Karpas-422 (cell line): Measurements from ENCODE around the gene IQSEC1. TPM values are rescaled to one million over a fixed set of nuclear protein-coding genes. Genes with fewer than 3 reads are reported as not detected.

Experiments
- DNase-seq: peaks from one replicate; pipeline ENCODE4 v3.0.0-alpha.2; 2015
- H2AFZ ChIP-seq: fragments of 200-600 bp; sonication (generic); 2 replicates; pipeline ENCODE4 v1.6.1; 2014; ENCODE audit warnings: antibody characterized with exemption, low read length, mixed read lengths
- H3K27ac ChIP-seq: fragments of 200-600 bp; sonication (generic); 2 replicates; pipeline ENCODE4 v1.5.1; 2014; ENCODE audit warnings: mild to moderate bottlenecking, low read length, moderate library complexity
- H3K27me3 ChIP-seq: fragments of 200-600 bp; sonication (generic); 2 replicates; pipeline ENCODE4 v1.6.1; 2014; ENCODE audit warnings: low read length, mixed read lengths
- H3K36me3 ChIP-seq: fragments of 200-600 bp; sonication (generic); 2 replicates; pipeline ENCODE4 v1.6.1; 2014; ENCODE audit warnings: low read length, mixed read lengths; ENCODE audit not compliant: insufficient read depth
- H3K4me1 ChIP-seq: fragments of 200-600 bp; sonication (generic); 2 replicates; pipeline ENCODE4 v1.6.1; 2014; ENCODE audit warnings: mild to moderate bottlenecking, low read length, mixed read lengths
- H3K4me2 ChIP-seq: fragments of 200-600 bp; sonication (generic); 2 replicates; pipeline ENCODE4 v1.6.1; 2014; ENCODE audit warnings: low read length, low read depth, mild to moderate bottlenecking; ENCODE audit not compliant: poor library complexity, severe bottlenecking
- H3K4me3 ChIP-seq: fragments of 200-600 bp; sonication (generic); 2 replicates; pipeline ENCODE4 v1.5.1; 2014; ENCODE audit warnings: mild to moderate bottlenecking, antibody characterized with exemption, low read length, mixed read lengths
- H3K79me2 ChIP-seq: fragments of 200-600 bp; sonication (generic); 2 replicates; pipeline ENCODE4 v1.6.1; 2014; ENCODE audit warnings: mild to moderate bottlenecking, low read length, mixed read lengths
- H3K9ac ChIP-seq: fragments of 200-600 bp; sonication (generic); 2 replicates; pipeline ENCODE4 v1.6.0; 2014; ENCODE audit warnings: low read length
- H3K9me2 ChIP-seq: fragments of 200-600 bp; sonication (generic), shearing (Covaris generic); replicated peaks from 2 replicates; pipeline ENCODE4 v1.6.0; 2014; ENCODE audit warnings: mild to moderate bottlenecking, low read length, moderate library complexity; ENCODE audit not compliant: insufficient read depth
- H3K9me3 ChIP-seq: fragments of 300-700, 200-600 bp; sonication (generic); 2 replicates; pipeline ENCODE4 v1.6.1; 2014; ENCODE audit warnings: low read length, mixed read lengths
- H4K20me1 ChIP-seq: fragments of 200-600 bp; sonication (generic); 2 replicates; pipeline ENCODE4 v1.6.1; 2014; ENCODE audit warnings: mild to moderate bottlenecking, antibody characterized with exemption, low read length, low read depth; ENCODE audit not compliant: insufficient read depth
- total RNA-seq: library from RNA; depleted of rRNA; stranded (reverse); fragments of >200 nt; shearing (Covaris generic); gene quantifications from 2 replicates; pipeline ENCODE4 v1.2.3, GENCODE V29; 2014; ENCODE audit warnings: low replicate concordance

Gene IQSEC1
- total RNA-seq, 1 experiment from 2014 or later = 4.7 TPM

GRCh38 chr3:12970684-12971083, 102.5 kb downstream of the IQSEC1 start:
- Histone ChIP-seq H3K27me3 (no peaks in the 10 kb centered on the region), H3K4me3 (no peak overlapping the region), H3K4me1 (no peaks in the 10 kb centered on the region), H3K27ac (no peak overlapping the region), H3K79me2 (no peaks in the 10 kb centered on the region), H3K9ac (no peak overlapping the region), H4K20me1 (peaks cover 45% of the 10 kb centered on the region; the same call in 1 of the 2 replicates), H3K36me3 (no peaks in the 10 kb centered on the region), H2AFZ (no peak overlapping the region), H3K9me2 (no peaks in the 10 kb centered on the region), H3K9me3 (no peaks in the 10 kb centered on the region), H3K4me2 (no peak overlapping the region)
- no peak for DNase-seq

DNA sequence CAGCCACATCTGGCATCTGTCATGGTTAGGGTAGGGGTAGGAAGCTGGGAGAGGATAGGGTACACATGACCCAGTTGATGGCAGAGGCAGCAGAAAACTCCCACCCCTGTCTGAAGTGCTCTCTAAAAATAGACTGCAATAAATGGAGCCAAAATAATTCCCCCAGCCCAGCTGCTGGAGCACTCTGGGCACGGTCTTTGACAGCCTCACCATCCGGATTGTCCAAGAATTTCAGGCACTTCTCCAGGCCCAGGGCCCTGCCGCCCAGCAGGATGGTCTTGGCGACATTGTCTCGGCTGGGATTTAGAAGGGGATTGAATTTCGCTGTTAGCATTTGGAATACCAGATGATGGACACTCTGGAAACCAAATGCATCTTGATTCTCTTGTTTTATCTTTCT, 103.7 kb downstream of the IQSEC1 start:
- H3K4me1 ChIP-seq = no peaks in the 10 kb centered on the region
- no peak overlapping the region for H3K9ac ChIP-seq
- H3K4me3 ChIP-seq = no peak overlapping the region
- no peaks in the 10 kb centered on the region for H3K79me2 ChIP-seq
- H3K27ac ChIP-seq = no peak overlapping the region
- H2AFZ ChIP-seq = no peak overlapping the region
- H3K4me2 ChIP-seq = no peak overlapping the region
- no peaks in the 10 kb centered on the region for H3K9me2 ChIP-seq
- no peaks in the 10 kb centered on the region for H3K36me3 ChIP-seq
- H3K27me3 ChIP-seq = no peaks in the 10 kb centered on the region
- DNase-seq = no peak
- H3K9me3 ChIP-seq = no peaks in the 10 kb centered on the region
- peaks cover 46% of the 10 kb centered on the region; the same call in 1 of the 2 replicates for H4K20me1 ChIP-seq

- H3K79me2 ChIP-seq = no peaks in the 10 kb centered on the region
- no peaks in the 10 kb centered on the region for H3K27me3 ChIP-seq
- H3K36me3 ChIP-seq = no peaks in the 10 kb centered on the region
- peaks cover 42% of the 10 kb centered on the region; the same call in 1 of the 2 replicates for H4K20me1 ChIP-seq
- no peak overlapping the region for H2AFZ ChIP-seq
- H3K9me2 ChIP-seq = no peaks in the 10 kb centered on the region
- H3K9ac ChIP-seq = no peak overlapping the region
- no peak for DNase-seq
- H3K27ac ChIP-seq = no peak overlapping the region
- no peaks in the 10 kb centered on the region for H3K4me1 ChIP-seq
- no peak overlapping the region for H3K4me2 ChIP-seq
- no peaks in the 10 kb centered on the region for H3K9me3 ChIP-seq
- no peak overlapping the region for H3K4me3 ChIP-seq
Measured at GRCh38 chr3:12968541-12968940, 104.7 kb downstream of the IQSEC1 start.

DNA sequence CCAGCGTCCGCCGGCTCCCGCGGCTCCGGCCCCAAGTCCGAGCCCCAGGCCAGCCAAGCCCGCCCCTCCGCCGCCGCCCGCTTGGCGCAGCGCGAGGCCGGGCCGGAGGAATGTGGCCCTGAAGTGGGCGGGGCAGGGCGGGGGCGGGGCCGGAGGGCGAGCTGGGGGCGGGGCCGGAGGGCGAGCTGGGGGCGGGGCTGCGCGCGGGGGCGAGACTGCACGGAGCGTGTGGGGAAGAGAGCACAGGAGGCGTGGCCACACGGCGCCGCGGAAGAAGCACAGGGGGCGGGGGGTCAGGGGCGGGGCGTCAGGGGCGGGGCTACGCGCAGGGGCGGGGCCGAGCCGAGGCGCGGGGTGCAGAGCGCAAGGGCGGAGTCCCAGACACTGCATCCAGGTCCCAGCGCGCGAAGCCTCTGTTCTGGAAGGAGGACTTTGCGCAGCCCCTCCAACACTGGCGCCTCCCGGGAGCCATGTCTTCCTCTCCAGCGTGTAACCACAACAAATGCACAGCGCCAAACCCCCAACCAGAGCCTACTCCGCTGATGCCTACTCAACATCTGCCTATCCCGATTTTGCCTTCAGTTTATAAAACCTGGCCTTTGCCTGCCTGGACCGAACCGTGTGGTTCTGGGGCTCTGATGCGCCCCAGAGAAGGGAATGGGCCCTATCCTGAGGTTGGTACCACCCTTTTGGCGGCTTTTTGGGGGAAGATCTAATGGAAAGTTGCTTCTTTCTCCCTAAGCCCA, 105.5 kb downstream of the IQSEC1 start:
- Histone ChIP-seq H2AFZ (no peak overlapping the region), H3K27me3 (no peaks in the 10 kb centered on the region), H3K79me2 (no peaks in the 10 kb centered on the region), H3K4me3 (no peak overlapping the region), H3K4me1 (no peaks in the 10 kb centered on the region), H4K20me1 (peaks cover 46% of the 10 kb centered on the region; the same call in 1 of the 2 replicates), H3K4me2 (no peak overlapping the region), H3K27ac (no peak overlapping the region), H3K9me3 (no peaks in the 10 kb centered on the region), H3K36me3 (no peaks in the 10 kb centered on the region), H3K9ac (no peak overlapping the region), H3K9me2 (no peaks in the 10 kb centered on the region)
- DNase-seq = peak; percentile 90

DNA sequence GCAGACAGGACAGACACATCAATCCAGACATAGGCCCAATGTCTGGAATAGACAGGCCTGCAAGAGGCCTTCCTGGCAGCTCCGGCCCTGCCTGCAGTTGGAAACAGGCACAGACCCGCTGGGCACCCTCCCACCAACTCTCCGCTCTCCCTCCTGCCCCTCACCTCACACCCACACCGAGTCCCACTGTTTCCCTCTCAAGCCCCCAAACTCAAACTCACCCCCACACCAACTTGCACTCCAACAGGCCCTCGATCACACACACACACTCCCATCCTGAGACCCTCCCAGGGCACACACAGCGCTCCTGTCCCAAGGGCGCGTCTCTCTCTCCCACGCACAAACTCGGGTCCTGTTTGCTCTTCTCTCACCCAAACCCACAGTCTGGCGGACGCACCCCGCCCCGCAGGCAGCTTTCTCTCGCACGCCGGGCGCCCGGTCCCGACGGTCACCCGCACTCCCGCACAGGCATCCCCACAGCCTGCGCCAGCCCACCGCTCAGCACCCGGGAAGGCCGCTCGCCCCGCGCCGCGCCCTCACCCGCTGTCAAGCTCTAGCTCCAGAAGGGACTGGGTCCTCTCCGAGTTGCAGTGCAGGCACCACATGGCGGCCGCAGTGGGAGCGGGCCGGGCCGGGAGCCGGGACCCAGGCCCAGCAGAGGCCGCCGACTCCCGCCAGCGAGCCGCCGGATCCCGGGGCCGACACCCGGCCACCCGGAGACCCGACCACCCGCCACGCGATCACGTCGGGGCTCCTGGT, 106.2 kb downstream of the IQSEC1 start:
- H2AFZ ChIP-seq = no peak overlapping the region
- H3K4me2 ChIP-seq = no peak overlapping the region
- H3K9me2 ChIP-seq = no peaks in the 10 kb centered on the region
- no peak overlapping the region for H3K9ac ChIP-seq
- H3K36me3 ChIP-seq = no peaks in the 10 kb centered on the region
- H3K27ac ChIP-seq = no peak overlapping the region
- H3K4me3 ChIP-seq = no peak overlapping the region
- H3K9me3 ChIP-seq = no peaks in the 10 kb centered on the region
- no peaks in the 10 kb centered on the region for H3K4me1 ChIP-seq
- no peaks in the 10 kb centered on the region for H3K27me3 ChIP-seq
- no peak for DNase-seq
- no peaks in the 10 kb centered on the region for H3K79me2 ChIP-seq
- H4K20me1 ChIP-seq = peaks cover 53% of the 10 kb centered on the region; the same call in 1 of the 2 replicates

DNA sequence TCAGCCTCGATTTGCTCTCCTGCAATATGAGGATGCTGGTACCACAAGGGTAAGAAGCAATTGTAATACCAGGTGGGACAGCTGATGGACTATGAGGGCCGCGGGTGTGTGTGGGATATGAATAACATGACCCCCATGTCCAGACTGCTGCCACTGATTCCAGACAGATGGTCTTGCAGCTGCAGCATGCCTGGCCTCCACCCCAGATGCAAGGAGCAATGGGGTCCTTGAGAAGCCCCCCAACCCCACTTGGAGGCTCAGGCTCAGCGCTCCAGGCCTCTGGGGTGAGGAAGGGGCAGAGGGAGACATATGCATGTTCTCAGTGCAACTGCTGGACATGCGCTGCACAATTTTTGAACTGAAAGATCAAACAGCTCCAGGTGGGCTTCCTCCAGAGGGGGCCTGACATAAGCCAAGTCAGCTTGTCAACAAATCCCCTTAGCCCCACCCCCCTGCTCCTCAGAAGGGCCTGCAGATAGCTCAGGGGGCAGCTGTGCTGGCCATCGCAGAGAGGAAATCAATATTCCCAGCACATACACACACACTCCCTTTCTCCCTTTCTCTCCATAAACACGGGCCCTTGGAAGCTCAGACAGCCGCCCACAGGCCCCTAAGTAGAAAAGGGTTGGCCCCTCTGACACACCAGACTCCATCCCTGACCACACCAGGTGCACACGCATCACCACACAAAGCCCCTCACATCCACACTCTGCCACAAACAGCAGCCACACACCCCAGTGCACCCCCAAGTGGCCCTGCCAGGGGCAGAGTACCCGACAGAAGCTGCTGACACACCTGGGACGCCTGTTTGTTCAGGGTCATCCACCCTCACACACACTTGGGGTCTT, 107.0 kb downstream of the IQSEC1 start:
- Histone ChIP-seq H3K9ac (no peak overlapping the region), H3K79me2 (no peaks in the 10 kb centered on the region), H3K27ac (no peak overlapping the region), H3K4me3 (no peak overlapping the region), H3K4me2 (no peak overlapping the region), H3K36me3 (no peaks in the 10 kb centered on the region), H3K9me2 (no peaks in the 10 kb centered on the region), H3K27me3 (no peaks in the 10 kb centered on the region), H3K4me1 (no peaks in the 10 kb centered on the region), H2AFZ (no peak overlapping the region), H3K9me3 (no peaks in the 10 kb centered on the region), H4K20me1 (peaks cover 58% of the 10 kb centered on the region; the same call in 1 of the 2 replicates)
- no peak for DNase-seq

DNA sequence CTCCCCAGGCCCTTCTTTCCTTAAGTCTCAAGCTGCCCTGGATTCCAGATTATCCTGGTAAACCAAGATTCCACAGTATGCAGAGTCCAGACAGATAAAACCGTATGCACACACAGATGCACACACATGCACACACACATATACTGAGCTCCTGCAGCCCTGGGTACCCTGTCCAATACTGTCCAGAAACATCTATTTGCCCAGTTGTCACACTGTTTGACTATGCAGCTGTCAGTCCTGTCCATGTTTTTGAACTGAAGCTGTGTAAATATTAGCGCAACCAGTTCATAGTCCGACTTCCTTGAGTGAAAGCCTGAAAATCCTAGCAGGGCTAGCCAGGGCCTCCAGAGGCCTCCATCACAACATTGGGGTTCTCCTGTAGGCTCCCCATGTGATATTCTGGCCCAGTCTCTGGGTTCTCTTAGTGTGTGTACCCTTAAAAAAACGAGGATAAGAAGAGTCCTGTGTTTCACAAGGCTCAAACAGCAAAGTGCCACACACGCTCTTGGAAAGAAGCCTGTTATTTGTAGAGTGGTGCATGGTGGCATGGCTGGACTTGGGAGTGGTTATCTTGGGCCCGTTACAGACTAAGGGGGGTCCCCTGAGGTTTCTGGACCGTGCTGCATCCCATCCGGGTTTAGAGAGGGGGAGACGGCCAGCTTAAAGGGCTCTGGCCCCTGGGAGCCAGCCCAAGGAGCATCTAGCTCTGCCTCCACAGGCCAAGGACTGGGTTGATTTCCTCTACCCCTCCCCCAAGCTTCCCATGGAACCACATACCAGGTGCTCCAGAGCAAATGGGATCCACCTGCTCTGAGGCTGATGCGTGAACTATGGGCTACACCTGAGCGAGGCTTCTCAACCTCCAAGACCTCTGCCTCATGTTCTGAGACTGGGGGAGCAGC, 108.3 kb downstream of the IQSEC1 start:
- Histone ChIP-seq H4K20me1 (peaks cover 51% of the 10 kb centered on the region; the same call in 1 of the 2 replicates), H3K9ac (no peak overlapping the region), H3K27me3 (no peaks in the 10 kb centered on the region)

More for the DNA sequence above, 108.3 kb downstream of the IQSEC1 start:
- Histone ChIP-seq H3K4me1 (peaks cover 2% of the 10 kb centered on the region), H3K36me3 (no peaks in the 10 kb centered on the region), H3K79me2 (no peaks in the 10 kb centered on the region), H3K4me2 (no peak overlapping the region), H3K4me3 (no peak overlapping the region), H3K27ac (no peak overlapping the region), H3K9me3 (no peaks in the 10 kb centered on the region), H3K9me2 (no peaks in the 10 kb centered on the region), H2AFZ (no peak overlapping the region)
- no peak for DNase-seq
